Fibroblast of lung (primary cell): ENCODE measurements around the gene OGFR. TPM values are rescaled to one million over a fixed set of nuclear protein-coding genes. Genes with fewer than 3 reads are reported as not detected.
A peak's percentile ranks its signal among the peaks of the same experiment; 100 is the strongest.

Experiments
- DNase-seq, 2 donors: peaks; one replicate each; pipeline versions ENCODE4 v3.0.0 to v3.0.0-alpha.2; 2010; ENCODE audit warnings: low read depth in 2 of 2
- H2AFZ ChIP-seq: 2 replicates; pipeline ENCODE4 v1.5.1; 2012; ENCODE audit warnings: low read length, control low read depth, inconsistent platforms
- H3K27ac ChIP-seq: 2 replicates; pipeline ENCODE4 v1.5.1; 2011; ENCODE audit warnings: low read length, control low read depth; ENCODE audit not compliant: insufficient read depth
- H3K27me3 ChIP-seq: 2 replicates; pipeline ENCODE4 v1.5.1; 2011; ENCODE audit warnings: mild to moderate bottlenecking, low read length; ENCODE audit not compliant: control insufficient read depth, insufficient read depth
- H3K36me3 ChIP-seq: 2 replicates; pipeline ENCODE4 v1.5.1; 2011; ENCODE audit warnings: low read length; ENCODE audit not compliant: control insufficient read depth, insufficient read depth
- H3K4me1 ChIP-seq: 2 replicates; pipeline ENCODE4 v1.5.1; 2011; ENCODE audit warnings: low read length; ENCODE audit not compliant: control insufficient read depth, insufficient read depth; ENCODE audit errors: extremely low read depth
- H3K4me2 ChIP-seq: 2 replicates; pipeline ENCODE4 v1.5.1; 2011; ENCODE audit warnings: low read length, control low read depth; ENCODE audit not compliant: insufficient read depth; ENCODE audit errors: extremely low read depth
- H3K4me3 ChIP-seq, 4 experiments: fragments of 200-600 bp in 1 of 4; sonication (generic) in 1 of 4; replicated peaks in 1 of 4; 2 replicates each; pipeline ENCODE4 v1.5.1; 2011 to 2016; ENCODE audit warnings: low read length in 4 of 4, low read depth in 3 of 4, mild to moderate bottlenecking in 3 of 4, control low read depth in 2 of 4, inconsistent platforms in 1 of 4, mixed read lengths in 1 of 4; ENCODE audit not compliant: insufficient read depth in 1 of 4; ENCODE audit errors: control extremely low read depth in 1 of 4
- H3K79me2 ChIP-seq: 2 replicates; pipeline ENCODE4 v1.5.1; 2012; ENCODE audit warnings: mild to moderate bottlenecking, low read length, inconsistent platforms; ENCODE audit not compliant: control insufficient read depth, insufficient read depth
- H3K9ac ChIP-seq: 2 replicates; pipeline ENCODE4 v1.5.1; 2011; ENCODE audit warnings: mild to moderate bottlenecking, low read length, control low read depth; ENCODE audit not compliant: insufficient read depth
- H3K9me3 ChIP-seq: 2 replicates; pipeline ENCODE4 v1.5.1; 2012; ENCODE audit warnings: low read depth, low read length; ENCODE audit not compliant: control insufficient read depth, insufficient read depth
- H4K20me1 ChIP-seq: 2 replicates; pipeline ENCODE4 v1.5.1; 2011; ENCODE audit warnings: low read length; ENCODE audit not compliant: control insufficient read depth, insufficient read depth; ENCODE audit errors: extremely low read depth
- EZH2 ChIP-seq: IDR thresholded peaks from 2 replicates; pipeline ENCODE4 v1.5.1; 2012; ENCODE audit warnings: low read length, control low read depth, mild to moderate bottlenecking; ENCODE audit errors: missing control alignments
- polyA plus RNA-seq, 2 donors: library from polyadenylated mRNA; depleted of rRNA in 1 of 2; stranded (reverse) in 1 of 2; unstranded in 1 of 2; fragments of >200 nt; gene quantifications; 2 replicates each; pipeline ENCODE4 v1.2.1, GENCODE V29; 2011 to 2012; ENCODE audit warnings: missing spikeins in 1 of 2
- total RNA-seq: library from RNA; depleted of rRNA; stranded (reverse); fragments of >200 nt; gene quantifications from 2 replicates; pipeline ENCODE4 v1.2.1, GENCODE V29; 2014
- TF ChIP-seq, protein P1 (sequence below), 2 donors: IDR thresholded peaks in 1 of 2; conservative IDR thresholded peaks in 1 of 2; 1 replicate in 1 of 2; 2 replicates in 1 of 2; pipeline ENCODE4 v1.5.1; 2011 to 2012; ENCODE audit warnings: low read length in 2 of 2, control low read depth in 1 of 2, inconsistent platforms in 1 of 2, low read depth in 1 of 2, mild to moderate bottlenecking in 1 of 2

Gene OGFR
- total and polyA plus RNA-seq, 2 donors (not counting 1 experiment from before 2014, with no cell fraction given), result 19.7 to 34.0 TPM

DNA sequence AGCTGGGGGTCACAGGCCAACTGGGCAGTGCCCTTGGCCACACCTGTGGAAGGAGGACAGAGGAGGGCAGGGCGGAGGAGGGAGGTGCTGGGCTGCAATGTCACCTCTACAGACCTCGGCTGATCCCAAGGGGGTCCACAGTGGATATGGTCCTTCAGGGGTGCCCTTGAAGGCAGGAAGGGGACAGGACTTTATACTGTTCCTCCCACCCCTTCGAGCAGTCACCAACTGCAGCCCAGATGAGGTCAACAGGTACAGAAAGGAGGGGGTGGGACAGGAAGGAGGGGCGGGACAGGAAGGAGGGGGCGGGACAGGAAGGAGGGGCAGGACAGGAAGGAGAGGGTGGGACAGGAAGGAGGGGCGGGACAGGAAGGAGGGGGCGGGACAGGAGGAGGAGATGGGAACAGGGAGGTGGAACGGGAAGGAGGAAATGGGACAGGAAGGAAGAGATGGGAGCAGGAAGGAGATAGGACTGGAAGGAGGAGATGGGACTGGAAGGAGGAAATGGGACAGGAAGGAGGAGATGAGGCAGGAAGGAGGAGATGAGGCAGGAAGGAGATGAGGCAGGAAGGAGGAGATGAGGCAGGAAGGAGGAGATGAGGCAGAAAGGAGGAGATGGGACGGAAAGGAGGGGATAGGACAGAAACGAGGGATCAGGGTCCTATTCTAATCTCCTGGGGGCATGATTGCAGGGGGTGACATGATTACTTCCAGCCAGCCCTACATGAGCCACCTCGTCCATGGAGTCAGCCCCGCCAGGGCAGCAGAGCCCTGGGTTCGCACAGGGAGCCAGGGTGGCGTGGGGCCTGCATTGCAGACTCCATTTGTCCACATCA, 27.7 kb upstream of the OGFR start:
- Histone ChIP-seq H3K27ac (no peak overlapping the region), H3K9ac (no peak overlapping the region), H3K79me2 (no peaks in the 10 kb centered on the region), H3K4me1 (no peaks in the 10 kb centered on the region), H2AFZ (peak overlapping the region; percentile 51), H3K27me3 (no peaks in the 10 kb centered on the region), H3K9me3 (no peaks in the 10 kb centered on the region), H4K20me1 (no peaks in the 10 kb centered on the region), H3K4me3 (no peak overlapping the region), H3K4me2 (no peak overlapping the region), H3K36me3 (no peaks in the 10 kb centered on the region)
- TF ChIP-seq, protein P1, sequence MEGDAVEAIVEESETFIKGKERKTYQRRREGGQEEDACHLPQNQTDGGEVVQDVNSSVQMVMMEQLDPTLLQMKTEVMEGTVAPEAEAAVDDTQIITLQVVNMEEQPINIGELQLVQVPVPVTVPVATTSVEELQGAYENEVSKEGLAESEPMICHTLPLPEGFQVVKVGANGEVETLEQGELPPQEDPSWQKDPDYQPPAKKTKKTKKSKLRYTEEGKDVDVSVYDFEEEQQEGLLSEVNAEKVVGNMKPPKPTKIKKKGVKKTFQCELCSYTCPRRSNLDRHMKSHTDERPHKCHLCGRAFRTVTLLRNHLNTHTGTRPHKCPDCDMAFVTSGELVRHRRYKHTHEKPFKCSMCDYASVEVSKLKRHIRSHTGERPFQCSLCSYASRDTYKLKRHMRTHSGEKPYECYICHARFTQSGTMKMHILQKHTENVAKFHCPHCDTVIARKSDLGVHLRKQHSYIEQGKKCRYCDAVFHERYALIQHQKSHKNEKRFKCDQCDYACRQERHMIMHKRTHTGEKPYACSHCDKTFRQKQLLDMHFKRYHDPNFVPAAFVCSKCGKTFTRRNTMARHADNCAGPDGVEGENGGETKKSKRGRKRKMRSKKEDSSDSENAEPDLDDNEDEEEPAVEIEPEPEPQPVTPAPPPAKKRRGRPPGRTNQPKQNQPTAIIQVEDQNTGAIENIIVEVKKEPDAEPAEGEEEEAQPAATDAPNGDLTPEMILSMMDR (conservative IDR thresholded peaks at IDR 0.05 in 1 of 2, IDR thresholded peaks at IDR 0.05 in 1 of 2; ENCODE audit: low read depth in 1 of 2, low read length in 2 of 2), result no peak
- TF ChIP-seq EZH2, result no peak
- no peak for DNase-seq

DNA sequence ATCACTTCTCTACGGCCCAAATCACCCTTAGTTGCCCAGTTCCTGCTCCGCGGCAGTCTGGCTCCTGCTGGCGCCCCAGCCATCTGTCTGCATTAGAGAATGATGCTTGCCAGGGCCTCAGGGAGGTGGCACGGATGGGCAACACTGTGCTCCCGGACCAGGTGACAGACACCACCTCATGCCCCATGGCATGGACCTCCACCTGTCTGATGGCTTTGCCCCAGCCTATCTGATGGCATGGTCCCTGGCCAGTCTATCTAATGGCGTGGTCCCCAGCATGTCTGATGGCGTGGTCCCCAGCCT, 27.2 kb upstream of the OGFR start:
- H3K9me3 ChIP-seq, result no peaks in the 10 kb centered on the region
- no peaks in the 10 kb centered on the region for H4K20me1 ChIP-seq
- no peak overlapping the region for H3K27ac ChIP-seq
- no peaks in the 10 kb centered on the region for H3K79me2 ChIP-seq
- no peaks in the 10 kb centered on the region for H3K36me3 ChIP-seq
- no peaks in the 10 kb centered on the region for H3K27me3 ChIP-seq
- no peaks in the 10 kb centered on the region for H3K4me1 ChIP-seq
- TF ChIP-seq, protein P1 (conservative IDR thresholded peaks at IDR 0.05 in 1 of 2, IDR thresholded peaks at IDR 0.05 in 1 of 2; ENCODE audit: low read depth in 1 of 2, low read length in 2 of 2), result no peak
- TF ChIP-seq EZH2, result no peak
- no peak overlapping the region for H3K4me3 ChIP-seq
- no peak for DNase-seq
- H3K9ac ChIP-seq, result no peak overlapping the region
- H2AFZ ChIP-seq, result no peak overlapping the region
- H3K4me2 ChIP-seq, result no peak overlapping the region

GRCh38 chr20:62778058-62778457, 26.6 kb upstream of the OGFR start:
- Histone ChIP-seq H4K20me1 (no peaks in the 10 kb centered on the region), H3K27ac (no peak overlapping the region), H3K36me3 (no peaks in the 10 kb centered on the region), H3K27me3 (no peaks in the 10 kb centered on the region), H3K4me3 (no peak overlapping the region), H3K79me2 (no peaks in the 10 kb centered on the region), H2AFZ (no peak overlapping the region), H3K9me3 (no peaks in the 10 kb centered on the region), H3K4me1 (no peaks in the 10 kb centered on the region), H3K4me2 (no peak overlapping the region), H3K9ac (no peak overlapping the region)
- DNase-seq, result no peak
- TF ChIP-seq, protein P1 (conservative IDR thresholded peaks at IDR 0.05 in 1 of 2, IDR thresholded peaks at IDR 0.05 in 1 of 2; ENCODE audit: low read depth in 1 of 2, low read length in 2 of 2), result no peak
- TF ChIP-seq EZH2, result no peak
